GM23338 (cell line): Measurements from ENCODE around the gene GJC2. TPM values are rescaled to one million over a fixed set of nuclear protein-coding genes. Genes with fewer than 3 reads are reported as not detected.

Experiments used
- ATAC-seq: fragments of 200-7000 bp; cut with Tn5 transposase; 3 replicates; pipeline ENCODE4 v1.9.1; 2020
- DNase-seq: peaks from one replicate; pipeline ENCODE4 v3.0.0-alpha.2; 2015; ENCODE audit warnings: low spot score
- H2AFZ ChIP-seq: fragments of 200-600 bp; sonication (generic); 2 replicates; pipeline ENCODE4 v1.8.0; 2016; ENCODE audit warnings: antibody characterized with exemption, mild to moderate bottlenecking, moderate library complexity
- H3F3A ChIP-seq: fragments of 200-600 bp; sonication (generic); replicated peaks from 2 replicates; pipeline ENCODE4 v1.8.0; 2017; ENCODE audit warnings: antibody characterized with exemption, mixed run types, low read depth
- H3K27ac ChIP-seq: fragments of 200-600 bp; sonication (generic); 2 replicates; pipeline ENCODE4 v1.6.1; 2016; ENCODE audit warnings: low read depth
- H3K27me3 ChIP-seq: fragments of 200-600 bp; sonication (generic); 2 replicates; pipeline ENCODE4 v1.8.0; 2016; ENCODE audit warnings: mild to moderate bottlenecking, mixed run types, moderate library complexity; ENCODE audit not compliant: insufficient read depth
- H3K36me3 ChIP-seq: fragments of 200-600 bp; sonication (generic); 2 replicates; pipeline ENCODE4 v1.8.0; 2016; ENCODE audit warnings: mild to moderate bottlenecking; ENCODE audit not compliant: insufficient read depth
- H3K4me1 ChIP-seq: fragments of 200-600 bp; sonication (generic); 2 replicates; pipeline ENCODE4 v1.8.0; 2016; ENCODE audit warnings: mild to moderate bottlenecking, moderate library complexity; ENCODE audit not compliant: insufficient read depth
- H3K4me2 ChIP-seq: fragments of 200-600 bp; sonication (generic); 2 replicates; pipeline ENCODE4 v1.7.1; 2017; ENCODE audit warnings: mixed run types
- H3K4me3 ChIP-seq: fragments of 200-600 bp; sonication (generic); 2 replicates; pipeline ENCODE4 v1.6.1; 2016; ENCODE audit warnings: mixed run types
- H3K79me2 ChIP-seq: fragments of 200-600 bp; sonication (generic); replicated peaks from 2 replicates; pipeline ENCODE4 v1.8.0; 2017; ENCODE audit warnings: mild to moderate bottlenecking; ENCODE audit not compliant: insufficient read depth
- H3K9me2 ChIP-seq: fragments of 200-600 bp; sonication (generic); 2 replicates; pipeline ENCODE4 v1.8.0; 2017; ENCODE audit not compliant: insufficient read depth
- H4K20me1 ChIP-seq: fragments of 200-600 bp; sonication (generic); replicated peaks from 2 replicates; pipeline ENCODE4 v1.8.0; 2017; ENCODE audit warnings: mild to moderate bottlenecking; ENCODE audit not compliant: insufficient read depth
- H3K27ac Mint-ChIP-seq: 2 replicates; pipeline ENCODE4 v1.8.0; 2020; ENCODE audit warnings: inconsistent platforms, mild to moderate bottlenecking, moderate library complexity, mixed read lengths
- H3K27me3 Mint-ChIP-seq: 3 replicates; pipeline ENCODE4 v1.8.0; 2022; ENCODE audit warnings: low read depth, mild to moderate bottlenecking, moderate library complexity, mixed read lengths, inconsistent platforms; ENCODE audit not compliant: insufficient read depth, poor library complexity
- H3K36me3 Mint-ChIP-seq: 3 replicates; pipeline ENCODE4 v1.8.0; 2021; ENCODE audit warnings: low read depth, mild to moderate bottlenecking, inconsistent platforms, moderate library complexity, mixed read lengths
- H3K4me1 Mint-ChIP-seq: 3 replicates; pipeline ENCODE4 v1.8.0; 2020; ENCODE audit warnings: mild to moderate bottlenecking, inconsistent platforms, mixed read lengths
- H3K4me3 Mint-ChIP-seq: 3 replicates; pipeline ENCODE4 v1.8.0; 2021; ENCODE audit warnings: moderate library complexity, mild to moderate bottlenecking, inconsistent platforms, mixed read lengths
- H3K9me3 Mint-ChIP-seq: 3 replicates; pipeline ENCODE4 v1.8.0; 2020; ENCODE audit warnings: moderate library complexity, mild to moderate bottlenecking, inconsistent platforms, mixed read lengths
- CREB1 ChIP-seq: fragments of 250-450 bp; sonication (Bioruptor Pico); IDR thresholded peaks from 2 replicates; pipeline ENCODE4 v1.5.0; 2020; ENCODE audit warnings: low read depth, mild to moderate bottlenecking, moderate library complexity
- EZH2 ChIP-seq: fragments of 200-600 bp; sonication (generic); IDR thresholded peaks from one replicate; pipeline ENCODE4 v1.8.0; 2017; ENCODE audit warnings: antibody characterized with exemption, mild to moderate bottlenecking, low read depth; ENCODE audit not compliant: unreplicated experiment
- EZH2phosphoT487 ChIP-seq: fragments of 200-600 bp; sonication (generic); IDR thresholded peaks from one replicate; pipeline ENCODE4 v1.8.1; 2018; ENCODE audit warnings: antibody characterized with exemption; ENCODE audit not compliant: unreplicated experiment
- ZNF114 ChIP-seq: fragments of 250-450 bp; sonication (Bioruptor Pico); IDR thresholded peaks from 2 replicates; pipeline ENCODE4 v1.5.0; 2020; ENCODE audit warnings: mild to moderate bottlenecking, moderate library complexity
- polyA plus RNA-seq: library from polyadenylated mRNA; unstranded; fragments of >200 nt; fragmentation: Nextera tagmentation; extraction: Ambion mirVana; gene quantifications from 2 replicates; pipeline ENCODE4 v1.2.1, GENCODE V29; 2016
- small RNA-seq: library from RNA; depleted of rRNA; stranded (forward); fragments of <200 nt; gene quantifications from one replicate; pipeline ENCODE3, GENCODE V24; 2014; ENCODE audit warnings: low replicate concordance
- total RNA-seq: library from RNA; depleted of rRNA; stranded (reverse); fragments of >200 nt; shearing (Covaris generic); gene quantifications from 2 replicates; pipeline ENCODE4 v1.2.3, GENCODE V29; 2014; rRNA removed
- TF ChIP-seq, protein P1 (sequence below): IDR thresholded peaks from one replicate; pipeline ENCODE4 v1.6.1; 2018; ENCODE audit warnings: antibody characterized with exemption; ENCODE audit not compliant: unreplicated experiment
- TF ChIP-seq, protein P2 (sequence below): IDR thresholded peaks from 2 replicates; pipeline ENCODE4 v1.6.1; 2016; ENCODE audit warnings: antibody characterized with exemption

Gene GJC2
- total and polyA plus RNA-seq, 2 experiments from 2014 or later, result 0.15 to 1.2 TPM

DNA sequence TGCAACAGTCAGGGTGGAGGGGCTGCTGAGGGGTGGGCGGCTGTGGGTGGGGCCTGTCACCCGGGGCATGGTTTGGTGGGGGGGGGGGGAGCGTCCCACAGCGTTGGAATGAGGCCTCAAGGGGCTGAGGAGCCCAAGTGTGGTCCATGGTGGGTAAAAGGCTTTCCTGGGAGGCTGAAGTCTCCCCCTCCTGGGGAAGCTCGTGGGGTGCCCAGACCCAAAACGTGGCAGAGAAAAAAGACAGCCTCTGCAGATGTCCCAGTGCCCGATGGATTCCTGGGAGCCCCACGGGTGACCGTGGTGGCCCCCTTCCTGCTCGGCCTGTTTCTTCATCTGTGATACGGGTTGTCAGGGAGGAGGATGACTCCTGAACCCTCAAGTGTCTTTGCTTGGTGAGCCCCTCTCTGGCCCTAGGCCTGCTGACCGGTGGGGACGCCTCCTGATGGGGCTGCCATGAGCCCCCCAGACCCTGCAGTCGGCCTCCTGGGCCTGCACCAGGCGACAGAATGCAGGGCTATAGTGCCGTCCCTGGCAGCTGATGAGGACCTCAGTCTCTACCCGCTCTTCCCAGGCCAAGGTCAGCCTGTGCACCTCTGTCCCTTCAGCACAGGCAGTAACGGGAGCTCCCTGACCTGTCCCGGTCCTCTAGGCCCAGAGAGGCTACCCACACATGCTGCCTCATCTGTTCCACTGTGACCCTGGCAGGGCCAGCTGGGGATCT lies 59.3 kb downstream of the GJC2 start:
- no peaks in the 10 kb centered on the region for H3K36me3 ChIP-seq
- Mint-ChIP-seq H3K27ac (no peak overlapping the region), H3K9me3 (no peaks in the 10 kb centered on the region), H3K4me1 (peaks cover 3% of the 10 kb centered on the region; the same call in 2 of the 3 replicates), H3K4me3 (no peak overlapping the region), H3K36me3 (no peaks in the 10 kb centered on the region), H3K27me3 (peaks cover 18% of the 10 kb centered on the region)
- H3K9me2 ChIP-seq, result no peaks in the 10 kb centered on the region
- no peak overlapping the region for H3K4me2 ChIP-seq
- no peak overlapping the region for H2AFZ ChIP-seq
- TF ChIP-seq ZNF114 (CRISPR knock-in tag), result no peak
- TF ChIP-seq EZH2phosphoT487, result no peak
- TF ChIP-seq, protein P1, sequence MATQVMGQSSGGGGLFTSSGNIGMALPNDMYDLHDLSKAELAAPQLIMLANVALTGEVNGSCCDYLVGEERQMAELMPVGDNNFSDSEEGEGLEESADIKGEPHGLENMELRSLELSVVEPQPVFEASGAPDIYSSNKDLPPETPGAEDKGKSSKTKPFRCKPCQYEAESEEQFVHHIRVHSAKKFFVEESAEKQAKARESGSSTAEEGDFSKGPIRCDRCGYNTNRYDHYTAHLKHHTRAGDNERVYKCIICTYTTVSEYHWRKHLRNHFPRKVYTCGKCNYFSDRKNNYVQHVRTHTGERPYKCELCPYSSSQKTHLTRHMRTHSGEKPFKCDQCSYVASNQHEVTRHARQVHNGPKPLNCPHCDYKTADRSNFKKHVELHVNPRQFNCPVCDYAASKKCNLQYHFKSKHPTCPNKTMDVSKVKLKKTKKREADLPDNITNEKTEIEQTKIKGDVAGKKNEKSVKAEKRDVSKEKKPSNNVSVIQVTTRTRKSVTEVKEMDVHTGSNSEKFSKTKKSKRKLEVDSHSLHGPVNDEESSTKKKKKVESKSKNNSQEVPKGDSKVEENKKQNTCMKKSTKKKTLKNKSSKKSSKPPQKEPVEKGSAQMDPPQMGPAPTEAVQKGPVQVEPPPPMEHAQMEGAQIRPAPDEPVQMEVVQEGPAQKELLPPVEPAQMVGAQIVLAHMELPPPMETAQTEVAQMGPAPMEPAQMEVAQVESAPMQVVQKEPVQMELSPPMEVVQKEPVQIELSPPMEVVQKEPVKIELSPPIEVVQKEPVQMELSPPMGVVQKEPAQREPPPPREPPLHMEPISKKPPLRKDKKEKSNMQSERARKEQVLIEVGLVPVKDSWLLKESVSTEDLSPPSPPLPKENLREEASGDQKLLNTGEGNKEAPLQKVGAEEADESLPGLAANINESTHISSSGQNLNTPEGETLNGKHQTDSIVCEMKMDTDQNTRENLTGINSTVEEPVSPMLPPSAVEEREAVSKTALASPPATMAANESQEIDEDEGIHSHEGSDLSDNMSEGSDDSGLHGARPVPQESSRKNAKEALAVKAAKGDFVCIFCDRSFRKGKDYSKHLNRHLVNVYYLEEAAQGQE, result no peak
- no peak for TF ChIP-seq CREB1
- TF ChIP-seq, protein P2, sequence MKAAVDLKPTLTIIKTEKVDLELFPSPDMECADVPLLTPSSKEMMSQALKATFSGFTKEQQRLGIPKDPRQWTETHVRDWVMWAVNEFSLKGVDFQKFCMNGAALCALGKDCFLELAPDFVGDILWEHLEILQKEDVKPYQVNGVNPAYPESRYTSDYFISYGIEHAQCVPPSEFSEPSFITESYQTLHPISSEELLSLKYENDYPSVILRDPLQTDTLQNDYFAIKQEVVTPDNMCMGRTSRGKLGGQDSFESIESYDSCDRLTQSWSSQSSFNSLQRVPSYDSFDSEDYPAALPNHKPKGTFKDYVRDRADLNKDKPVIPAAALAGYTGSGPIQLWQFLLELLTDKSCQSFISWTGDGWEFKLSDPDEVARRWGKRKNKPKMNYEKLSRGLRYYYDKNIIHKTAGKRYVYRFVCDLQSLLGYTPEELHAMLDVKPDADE, result no peak
- TF ChIP-seq EZH2, result no peak
- no peak overlapping the region for H3K27ac ChIP-seq
- H3F3A ChIP-seq, result no peaks in the 10 kb centered on the region
- no peaks in the 10 kb centered on the region for H3K79me2 ChIP-seq
- ATAC-seq (no peak), DNase-seq (no peak)
- H3K27me3 ChIP-seq, result peaks cover 35% of the 10 kb centered on the region
- no peaks in the 10 kb centered on the region for H3K4me1 ChIP-seq
- H4K20me1 ChIP-seq, result no peaks in the 10 kb centered on the region
- no peak overlapping the region for H3K4me3 ChIP-seq

Small RNA genes lying within 50 kb of the gene (small RNA-seq; reads per million reads assigned to genes)
- gene AL359510.1, result not detected

Other genes starting within 250 kb of the GJC2 start
- 1.8 and 2.0 TPM in 2 replicates for gene WNT9A, start 202.0 kb upstream of the GJC2 start, total RNA-seq
- gene WNT9A, start 202.0 kb upstream of the GJC2 start, polyA plus RNA-seq, result 0.06 and 0.07 TPM in 2 replicates
- 0.07 and 0.12 TPM in 2 replicates for gene WNT3A, start 142.9 kb upstream of the GJC2 start, total RNA-seq
- gene WNT3A, start 142.9 kb upstream of the GJC2 start, polyA plus RNA-seq, result 0.40 and 0.65 TPM in 2 replicates
- gene ARF1, start 67.2 kb upstream of the GJC2 start, total RNA-seq, result 199 and 210 TPM in 2 replicates
- gene ARF1, start 67.2 kb upstream of the GJC2 start, polyA plus RNA-seq, result 292 and 306 TPM in 2 replicates
- 11.3 and 14.0 TPM in 2 replicates for gene C1orf35, start 46.6 kb upstream of the GJC2 start, total RNA-seq
- 67.6 and 75.9 TPM in 2 replicates for gene C1orf35, start 46.6 kb upstream of the GJC2 start, polyA plus RNA-seq
- gene MRPL55, start 40.6 kb upstream of the GJC2 start, total RNA-seq, result 81.2 and 92.4 TPM in 2 replicates
- gene MRPL55, start 40.6 kb upstream of the GJC2 start, polyA plus RNA-seq, result 172 and 182 TPM in 2 replicates
- 84.0 and 87.5 TPM in 2 replicates for gene GUK1, start 9.7 kb upstream of the GJC2 start, total RNA-seq
- gene GUK1, start 9.7 kb upstream of the GJC2 start, polyA plus RNA-seq, result 104 and 121 TPM in 2 replicates
- gene IBA57, start 15.9 kb downstream of the GJC2 start, total RNA-seq, result 7.3 and 10.3 TPM in 2 replicates
- gene IBA57, start 15.9 kb downstream of the GJC2 start, polyA plus RNA-seq, result 1.1 TPM in 2 replicates
- gene OBSCN, start 58.1 kb downstream of the GJC2 start, total RNA-seq, result 21.5 and 38.5 TPM in 2 replicates
- gene OBSCN, start 58.1 kb downstream of the GJC2 start, polyA plus RNA-seq, result 8.4 and 9.6 TPM in 2 replicates